Skeletal muscle tissue (tissue), 4 donors: ENCODE results near the gene SNTG2. TPM values are rescaled to one million over a fixed set of nuclear protein-coding genes. Genes with fewer than 3 reads are reported as not detected.

Source experiments
- H3K27ac ChIP-seq: one replicate; pipeline ENCODE4 v1.7.0; 2013; ENCODE audit warnings: mild to moderate bottlenecking, low read depth, low read length, inconsistent platforms
- H3K27me3 ChIP-seq, 3 donors: one replicate each; pipeline ENCODE4 v1.7.0; 2013; ENCODE audit warnings: low read length in 3 of 3; ENCODE audit not compliant: control insufficient read depth in 3 of 3, insufficient read depth in 3 of 3
- H3K36me3 ChIP-seq, 3 donors: one replicate each; pipeline ENCODE4 v1.7.0; 2013; ENCODE audit warnings: low read length in 3 of 3; ENCODE audit not compliant: control insufficient read depth in 3 of 3, insufficient read depth in 3 of 3
- H3K4me1 ChIP-seq, 3 donors: one replicate each; pipeline ENCODE4 v1.7.0; 2013; ENCODE audit warnings: low read length in 3 of 3, mild to moderate bottlenecking in 3 of 3; ENCODE audit not compliant: control insufficient read depth in 3 of 3, insufficient read depth in 3 of 3
- H3K4me3 ChIP-seq, 3 donors: one replicate each; pipeline ENCODE4 v1.7.0; 2013; ENCODE audit warnings: low read length in 3 of 3
- H3K9ac ChIP-seq, 3 donors: one replicate each; pipeline ENCODE4 v1.7.0; 2013; ENCODE audit warnings: low read length in 3 of 3, mild to moderate bottlenecking in 3 of 3, moderate library complexity in 2 of 3, low read depth in 1 of 3
- H3K9me3 ChIP-seq, 3 donors: one replicate each; pipeline ENCODE4 v1.7.0; 2013; ENCODE audit warnings: low read length in 3 of 3; ENCODE audit not compliant: control insufficient read depth in 3 of 3
- total RNA-seq: library from RNA; depleted of rRNA; stranded (reverse); fragments of >200 nt; gene quantifications from one replicate; pipeline ENCODE4 v1.2.3, GENCODE V29; 2014
- donor health status: Osteomylitis.

Gene SNTG2
- total RNA-seq, 1 donor from 2014 or later, result under 0.01 TPM

DNA sequence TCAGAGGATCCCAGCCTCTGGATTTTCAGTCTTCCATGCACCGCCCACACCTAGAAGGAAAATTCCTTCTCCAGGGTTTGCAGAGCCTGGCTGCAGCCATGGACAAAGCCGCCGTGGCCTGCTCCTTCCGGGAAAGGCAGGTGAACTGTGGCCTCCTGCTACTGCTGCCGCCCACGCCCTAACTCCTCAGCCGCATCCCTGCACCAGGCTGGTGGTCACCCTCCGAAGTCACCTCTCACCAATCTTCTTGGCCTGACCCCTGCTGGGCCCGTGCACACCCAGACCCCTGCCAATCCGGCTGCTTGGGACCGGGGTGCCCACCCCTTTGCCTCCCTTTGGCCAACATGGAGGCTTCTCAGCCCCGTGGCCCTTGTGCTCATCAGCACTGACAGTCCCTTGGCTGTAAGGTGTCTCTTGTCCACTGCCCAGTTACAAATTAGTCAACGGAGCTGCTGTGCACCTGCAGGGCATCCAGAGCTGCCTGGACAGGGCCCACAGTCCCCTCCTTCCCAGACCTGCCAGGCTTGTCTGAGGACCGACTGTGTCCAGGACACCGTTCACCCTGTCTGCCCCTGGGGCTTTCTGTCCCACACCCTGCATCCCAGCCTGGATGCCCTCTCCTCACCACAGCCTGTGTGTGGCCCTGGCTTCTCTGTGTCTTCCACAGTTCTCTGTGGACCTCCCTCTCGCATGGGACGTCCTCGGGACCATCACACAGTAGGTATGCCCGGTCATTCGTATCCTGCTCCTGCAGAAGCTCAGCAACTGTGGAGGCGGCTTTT, 332.6 kb downstream of the SNTG2 start:
- Histone ChIP-seq H3K27me3 (peaks cover 0 to 3% (median 2%) of the 10 kb centered on the region in 3 donors), H3K9ac (no peak overlapping the region)

DNA sequence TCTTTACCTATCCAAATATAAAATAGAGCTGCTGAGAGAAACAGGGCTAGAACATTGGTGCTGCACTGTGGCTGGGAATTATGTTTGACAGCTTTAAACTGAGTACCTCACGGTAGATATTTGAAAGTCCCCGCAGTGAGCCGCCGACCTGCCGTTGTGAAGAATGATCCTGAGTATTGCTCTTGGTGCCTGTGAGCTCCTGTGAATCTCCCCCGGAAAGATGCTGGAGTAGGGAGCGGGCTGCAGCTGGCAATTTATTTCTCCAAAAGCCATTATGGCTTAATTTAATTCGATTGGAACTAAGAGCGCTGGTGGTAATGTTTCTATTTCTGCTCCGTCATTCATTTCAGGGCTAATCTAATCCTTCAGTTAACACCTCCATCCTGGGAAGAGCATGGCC, 333.2 kb downstream of the SNTG2 start:
- no peak overlapping the region for H3K4me3 ChIP-seq
- H3K27ac ChIP-seq, result no peak overlapping the region
- H3K9me3 ChIP-seq, result no peaks in the 10 kb centered on the region
- H3K27me3 ChIP-seq, result peaks cover 0 to 3% (median 2%) of the 10 kb centered on the region in 3 donors
- H3K4me1 ChIP-seq, result no peaks in the 10 kb centered on the region
- H3K9ac ChIP-seq, result no peak overlapping the region
- no peaks in the 10 kb centered on the region for H3K36me3 ChIP-seq

More for the DNA sequence above, 332.6 kb downstream of the SNTG2 start:
- no peak overlapping the region for H3K4me3 ChIP-seq
- no peak overlapping the region for H3K27ac ChIP-seq
- H3K4me1 ChIP-seq, result no peaks in the 10 kb centered on the region
- H3K9me3 ChIP-seq, result no peaks in the 10 kb centered on the region
- H3K36me3 ChIP-seq, result no peaks in the 10 kb centered on the region

GRCh38 chr2:1286929-1287328, 336.3 kb downstream of the SNTG2 start:
- H3K27ac ChIP-seq, result no peak overlapping the region

GRCh38 chr2:1287427-1287826, 336.8 kb downstream of the SNTG2 start:
- Histone ChIP-seq H3K9me3 (no peaks in the 10 kb centered on the region), H3K27me3 (peaks cover 0 to 3% (median 0%) of the 10 kb centered on the region in 3 donors), H3K27ac (no peak overlapping the region), H3K9ac (no peak overlapping the region), H3K4me3 (no peak overlapping the region), H3K36me3 (no peaks in the 10 kb centered on the region), H3K4me1 (no peaks in the 10 kb centered on the region)

More at GRCh38 chr2:1286929-1287328, 336.3 kb downstream of the SNTG2 start:
- no peak overlapping the region for H3K9ac ChIP-seq
- H3K27me3 ChIP-seq, result peaks cover 0 to 3% (median 0%) of the 10 kb centered on the region in 3 donors
- no peaks in the 10 kb centered on the region for H3K36me3 ChIP-seq
- H3K9me3 ChIP-seq, result no peaks in the 10 kb centered on the region
- no peaks in the 10 kb centered on the region for H3K4me1 ChIP-seq
- H3K4me3 ChIP-seq, result no peak overlapping the region

DNA sequence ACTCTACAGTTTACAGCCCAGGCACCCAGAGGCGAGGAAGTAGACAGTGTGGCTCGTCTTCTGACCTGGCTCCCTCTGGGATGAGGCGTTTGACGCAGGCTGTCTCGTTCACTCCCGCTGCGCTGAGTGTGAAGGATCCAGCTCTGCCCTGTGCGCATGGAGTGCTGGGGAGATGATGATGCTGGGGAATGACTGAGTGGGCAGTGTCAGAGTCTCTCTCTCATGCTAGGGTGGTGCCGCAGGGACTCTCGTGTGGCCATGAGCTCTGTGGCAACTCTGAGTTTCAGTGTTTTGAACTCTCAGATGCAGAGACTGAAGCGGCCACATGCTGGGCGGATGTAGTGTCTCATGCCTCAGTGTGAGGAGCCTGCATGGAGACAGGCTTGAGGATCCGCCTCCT, 344.3 kb downstream of the SNTG2 start:
- H3K36me3 ChIP-seq, result no peaks in the 10 kb centered on the region
- H3K9me3 ChIP-seq, result peaks cover 0 to under 1% (median 0%) of the 10 kb centered on the region in 3 donors
- H3K4me3 ChIP-seq, result no peak overlapping the region
- H3K27ac ChIP-seq, result no peak overlapping the region
- no peaks in the 10 kb centered on the region for H3K27me3 ChIP-seq
- H3K4me1 ChIP-seq, result no peaks in the 10 kb centered on the region
- H3K9ac ChIP-seq, result no peak overlapping the region

- no peaks in the 10 kb centered on the region for H3K4me1 ChIP-seq
- no peaks in the 10 kb centered on the region for H3K27me3 ChIP-seq
- no peak overlapping the region for H3K9ac ChIP-seq
- H3K9me3 ChIP-seq, result peaks cover 0 to 2% (median 0%) of the 10 kb centered on the region in 3 donors
- no peak overlapping the region for H3K4me3 ChIP-seq
- no peaks in the 10 kb centered on the region for H3K36me3 ChIP-seq
- no peak overlapping the region for H3K27ac ChIP-seq
These were observed 345.1 kb downstream of the SNTG2 start for GRCh38 chr2:1295740-1296139.

- Histone ChIP-seq H3K9ac (no peak overlapping the region), H3K27me3 (no peaks in the 10 kb centered on the region), H3K36me3 (no peaks in the 10 kb centered on the region), H3K4me1 (no peaks in the 10 kb centered on the region), H3K4me3 (no peak overlapping the region), H3K9me3 (peaks cover 0 to 2% (median 1%) of the 10 kb centered on the region in 3 donors), H3K27ac (no peak overlapping the region)
These were observed 346.9 kb downstream of the SNTG2 start for GRCh38 chr2:1297372-1298159.

DNA sequence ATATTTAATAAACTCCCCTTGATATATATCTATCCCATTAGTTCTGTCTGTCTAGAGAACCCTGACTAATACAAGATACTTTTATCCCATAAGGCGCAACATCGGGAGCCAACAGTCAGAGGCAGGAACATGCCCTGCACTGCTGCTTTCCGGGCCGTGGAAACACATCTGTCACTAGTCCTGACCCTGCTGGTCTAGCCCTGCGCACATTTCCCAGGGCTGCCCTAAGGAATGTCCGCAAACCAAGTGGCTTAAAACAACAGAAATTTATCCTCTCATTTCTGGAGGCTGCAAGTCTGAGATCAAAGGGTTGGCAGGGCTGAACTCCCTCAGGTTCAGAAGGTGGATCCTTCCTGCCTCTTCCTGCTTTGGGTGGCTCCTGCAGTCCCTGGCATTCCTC, 348.4 kb downstream of the SNTG2 start:
- Histone ChIP-seq H3K4me3 (no peak overlapping the region), H3K4me1 (no peaks in the 10 kb centered on the region), H3K27me3 (no peaks in the 10 kb centered on the region), H3K9ac (no peak overlapping the region), H3K27ac (no peak overlapping the region), H3K9me3 (peaks cover 0 to 2% (median 1%) of the 10 kb centered on the region in 3 donors), H3K36me3 (no peaks in the 10 kb centered on the region)

DNA sequence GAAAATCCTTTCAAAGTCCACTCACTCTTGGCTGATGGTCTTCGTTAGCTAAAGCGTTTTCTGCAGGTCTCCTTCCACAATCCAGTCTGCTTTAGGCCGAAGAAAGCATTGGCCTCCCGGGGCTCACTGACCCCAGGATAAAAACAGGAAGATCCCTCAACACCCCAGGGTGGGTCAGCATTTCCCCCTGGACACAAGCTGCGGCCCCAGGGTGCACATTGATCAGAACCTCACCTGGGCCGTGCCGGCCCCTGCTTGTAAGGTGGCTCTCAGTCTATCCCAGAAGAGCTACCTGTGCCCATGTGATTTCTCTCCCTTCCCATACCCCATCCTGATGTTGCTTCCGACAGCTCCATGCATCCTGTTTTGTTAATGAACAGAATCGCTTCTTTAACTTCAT, 349.6 kb downstream of the SNTG2 start:
- H3K27ac ChIP-seq, result no peak overlapping the region
- no peaks in the 10 kb centered on the region for H3K27me3 ChIP-seq
- no peak overlapping the region for H3K4me3 ChIP-seq
- no peaks in the 10 kb centered on the region for H3K4me1 ChIP-seq
- no peak overlapping the region for H3K9ac ChIP-seq
- H3K36me3 ChIP-seq, result no peaks in the 10 kb centered on the region
- peaks cover 0 to 2% (median 1%) of the 10 kb centered on the region in 3 donors for H3K9me3 ChIP-seq

- Histone ChIP-seq H3K4me1 (no peaks in the 10 kb centered on the region), H3K9me3 (peaks cover 0 to 2% (median 1%) of the 10 kb centered on the region in 3 donors), H3K27me3 (no peaks in the 10 kb centered on the region), H3K9ac (no peak overlapping the region), H3K36me3 (no peaks in the 10 kb centered on the region), H3K27ac (no peak overlapping the region), H3K4me3 (no peak overlapping the region)
These were observed 350.4 kb downstream of the SNTG2 start for GRCh38 chr2:1301056-1301455.
